Endodermal cell (in vitro differentiated cells): ENCODE measurements around the gene RBFOX1. TPM values are rescaled to one million over a fixed set of nuclear protein-coding genes. Genes with fewer than 3 reads are reported as not detected.

Source experiments
- DNase-seq: peaks from one replicate; pipeline ENCODE4 v3.0.0-alpha.2; 2017
- H3K27ac ChIP-seq: 2 replicates; pipeline ENCODE4 v1.5.1; 2013; ENCODE audit warnings: mild to moderate bottlenecking, low read depth, low read length, moderate library complexity
- H3K27me3 ChIP-seq: 2 replicates; pipeline ENCODE4 v1.6.1; 2013; ENCODE audit warnings: mild to moderate bottlenecking, low read length, moderate library complexity; ENCODE audit not compliant: insufficient read depth, control insufficient read depth, poor library complexity, severe bottlenecking
- H3K36me3 ChIP-seq: 2 replicates; pipeline ENCODE4 v1.7.0; 2013; ENCODE audit warnings: mild to moderate bottlenecking, low read length, moderate library complexity; ENCODE audit not compliant: control insufficient read depth, insufficient read depth
- H3K4me1 ChIP-seq: one replicate; pipeline ENCODE4 v1.7.0; 2013; ENCODE audit warnings: low read length; ENCODE audit not compliant: control insufficient read depth, insufficient read depth
- H3K4me3 ChIP-seq: 2 replicates; pipeline ENCODE4 v1.5.1; 2013; ENCODE audit warnings: mild to moderate bottlenecking, low read length, moderate library complexity
- H3K9ac ChIP-seq: 2 replicates; pipeline ENCODE4 v1.6.1; 2013; ENCODE audit warnings: mild to moderate bottlenecking, low read length, moderate library complexity; ENCODE audit not compliant: poor library complexity, severe bottlenecking; ENCODE audit errors: extremely low read depth
- H3K9me3 ChIP-seq: 2 replicates; pipeline ENCODE4 v1.6.1; 2013; ENCODE audit warnings: mild to moderate bottlenecking, low read length, moderate library complexity; ENCODE audit not compliant: control insufficient read depth
- H3K27ac Mint-ChIP-seq: 2 replicates; pipeline ENCODE4 v1.8.0; 2020; ENCODE audit warnings: mixed read lengths
- H3K27me3 Mint-ChIP-seq: 2 replicates; pipeline ENCODE4 v1.8.0; 2021; ENCODE audit warnings: mild to moderate bottlenecking, mixed read lengths; ENCODE audit not compliant: insufficient read depth
- H3K36me3 Mint-ChIP-seq: 2 replicates; pipeline ENCODE4 v1.8.0; 2020; ENCODE audit warnings: low read depth, mixed read lengths
- H3K4me1 Mint-ChIP-seq: 2 replicates; pipeline ENCODE4 v1.8.0; 2020; ENCODE audit warnings: mixed read lengths
- H3K4me3 Mint-ChIP-seq: 2 replicates; pipeline ENCODE4 v1.8.0; 2020; ENCODE audit warnings: mild to moderate bottlenecking, moderate library complexity, mixed read lengths
- H3K9me3 Mint-ChIP-seq: 2 replicates; pipeline ENCODE4 v1.8.0; 2020; ENCODE audit warnings: mild to moderate bottlenecking, mixed read lengths
- CTCF ChIP-seq: fragments of 200-600 bp; sonication (generic); conservative IDR thresholded peaks from 2 replicates; pipeline ENCODE4 v1.5.0; 2021; ENCODE audit warnings: antibody characterized with exemption, mild to moderate bottlenecking
- WGBS, 2 experiments: methylation state at CpG; one replicate each; pipeline versions ENCODE4 v1.1.5 to v1.1.7; 2013; ENCODE audit warnings: missing lambda C conversion rate in 2 of 2, mixed read lengths in 1 of 2; ENCODE audit not compliant: insufficient coverage in 1 of 2, insufficient read length in 1 of 2; 5-methylcytosine and 5-hydroxymethylcytosine counted together
- total RNA-seq, 2 donors: library from RNA; stranded (reverse); fragmentation: NEBNext Ultra II Directional in 1 of 2; extraction: Animal tissue kit (Norgen Biotek cat#: 25700) in 1 of 2; gene quantifications; 2 replicates in 1 of 2; 3 replicates in 1 of 2; pipeline ENCODE4 v1.2.1, GENCODE V29; 2021

The RBFOX1 gene
- total RNA-seq, 2 donors from 2014 or later, result 2.6 to 2.7 TPM

DNA sequence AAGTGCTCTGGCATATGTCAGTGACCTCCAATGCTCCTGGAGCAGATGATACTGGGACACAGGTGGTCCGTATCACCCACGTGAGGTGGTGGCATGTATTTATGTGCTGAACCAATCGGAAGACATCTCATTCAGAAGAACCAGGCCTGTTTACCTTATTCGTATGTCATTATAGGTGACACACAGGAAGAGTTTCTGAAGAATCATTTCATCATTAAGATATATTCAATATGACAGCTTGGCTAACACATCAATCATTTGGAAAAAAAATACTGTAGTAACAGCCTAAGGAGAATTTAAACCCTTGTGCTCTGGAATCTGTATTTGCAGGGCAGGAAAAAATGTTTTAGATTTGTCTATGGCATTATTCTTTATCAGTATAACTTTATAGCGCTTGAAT is 44.6 kb downstream of the RBFOX1 start:
- DNase-seq, result no peak
- no peak for TF ChIP-seq CTCF

GRCh38 chr16:7378024-7378695 is 45.5 kb downstream of the RBFOX1 start:
- no peak overlapping the region for H3K9ac ChIP-seq
- TF ChIP-seq CTCF, result no peak
- H3K4me3 ChIP-seq, result no peak overlapping the region
- no peak overlapping the region for H3K27ac ChIP-seq
- Mint-ChIP-seq H3K9me3 (no peaks in the 10 kb centered on the region), H3K27me3 (no peaks in the 10 kb centered on the region), H3K36me3 (no peaks in the 10 kb centered on the region), H3K4me3 (no peak overlapping the region), H3K27ac (no peak overlapping the region), H3K4me1 (peaks cover 5% of the 10 kb centered on the region)
- no peaks in the 10 kb centered on the region for H3K36me3 ChIP-seq
- DNase-seq, result no peak
- no peaks in the 10 kb centered on the region for H3K4me1 ChIP-seq
- H3K27me3 ChIP-seq, result no peaks in the 10 kb centered on the region
- 92 to 93% methylated on average over 15 to 16 of the region's 16 CpGs for WGBS, 2 experiments
- H3K9me3 ChIP-seq, result no peaks in the 10 kb centered on the region

More for the DNA sequence above, 44.6 kb downstream of the RBFOX1 start:
- Mint-ChIP-seq H3K4me1 (peaks cover 5% of the 10 kb centered on the region), H3K27me3 (peaks cover 1% of the 10 kb centered on the region), H3K4me3 (no peak overlapping the region), H3K9me3 (no peaks in the 10 kb centered on the region), H3K36me3 (no peaks in the 10 kb centered on the region), H3K27ac (no peak overlapping the region)
- H3K9ac ChIP-seq, result no peak overlapping the region
- H3K27ac ChIP-seq, result no peak overlapping the region
- WGBS, 2 experiments, result 98 to 100% methylated on average over 3 to 4 of the region's 5 CpGs
- no peaks in the 10 kb centered on the region for H3K9me3 ChIP-seq
- H3K27me3 ChIP-seq, result no peaks in the 10 kb centered on the region
- H3K36me3 ChIP-seq, result no peaks in the 10 kb centered on the region
- no peak overlapping the region for H3K4me3 ChIP-seq
- H3K4me1 ChIP-seq, result no peaks in the 10 kb centered on the region

- Mint-ChIP-seq H3K36me3 (no peaks in the 10 kb centered on the region), H3K9me3 (peaks cover 2% of the 10 kb centered on the region), H3K4me1 (no peaks in the 10 kb centered on the region), H3K27ac (no peak overlapping the region), H3K4me3 (no peak overlapping the region), H3K27me3 (peaks cover 3% of the 10 kb centered on the region)
- Histone ChIP-seq H3K27me3 (no peaks in the 10 kb centered on the region), H3K4me1 (no peaks in the 10 kb centered on the region), H3K9me3 (no peaks in the 10 kb centered on the region), H3K4me3 (no peak overlapping the region), H3K9ac (no peak overlapping the region), H3K27ac (no peak overlapping the region), H3K36me3 (no peaks in the 10 kb centered on the region)
- no peak for TF ChIP-seq CTCF
- 92 to 96% methylated on average over 4 to 5 of the region's 5 CpGs for WGBS, 2 experiments
- DNase-seq, result no peak
Observed at GRCh38 chr16:7380441-7380840, 47.8 kb downstream of the RBFOX1 start.
